Glomerular visceral epithelial cell (primary cell): ENCODE results near the gene SPTSSA.
"Not testable (repeated sequence)": the region's sequence is repeated elsewhere in the genome, so short reads cannot be mapped to it uniquely, and the experiment has no call there.

ENCODE experiments used
- DNase-seq: peaks from one replicate; pipeline ENCODE4 v3.0.0-alpha.2; 2016; ENCODE audit errors: extremely low spot score

The SPTSSA gene

GRCh38 chr14:34462132-34462893, at the start of gene SPTSSA:
Gene SPTSSA, minus strand, starts transcription at chr14:34462240. Its CDS starts 33 bp downstream, at chr14:34462207.
- DNase-seq = peak; percentile 93

GRCh38 chr14:34507884-34508283, 45.8 kb upstream of the SPTSSA start:
- DNase-seq = no peak

- DNase-seq = no peak
These were observed 45.4 kb upstream of the SPTSSA start for GRCh38 chr14:34507459-34507858.

GRCh38 chr14:34505124-34505491, 43.1 kb upstream of the SPTSSA start:
- not testable (repeated sequence) for DNase-seq

GRCh38 chr14:34504027-34504426, 42.0 kb upstream of the SPTSSA start:
- DNase-seq = not testable (repeated sequence)

GRCh38 chr14:34502545-34503225, 40.6 kb upstream of the SPTSSA start:
- no peak for DNase-seq

- no peak for DNase-seq
These were observed 40.0 kb upstream of the SPTSSA start for GRCh38 chr14:34502001-34502400.

GRCh38 chr14:34501004-34501580, 39.1 kb upstream of the SPTSSA start:
- DNase-seq = peak; percentile 89

- peak; percentile 24 for DNase-seq
These were observed 36.8 kb upstream of the SPTSSA start for GRCh38 chr14:34498684-34499412.

- DNase-seq = peak; percentile 83
These were observed 34.9 kb upstream of the SPTSSA start for GRCh38 chr14:34496679-34497513.

- no peak for DNase-seq
These were observed 34.1 kb upstream of the SPTSSA start for GRCh38 chr14:34496007-34496678.

- no peak for DNase-seq
These were observed 27.3 kb upstream of the SPTSSA start for GRCh38 chr14:34489324-34489723.

GRCh38 chr14:34488528-34488927, 26.5 kb upstream of the SPTSSA start:
- no peak for DNase-seq

- DNase-seq = no peak
These were observed 22.7 kb upstream of the SPTSSA start for GRCh38 chr14:34484726-34485125.

GRCh38 chr14:34482463-34482862, 20.4 kb upstream of the SPTSSA start:
- no peak for DNase-seq

GRCh38 chr14:34479694-34480093, 17.7 kb upstream of the SPTSSA start:
- DNase-seq = no peak

GRCh38 chr14:34478261-34478660, 16.2 kb upstream of the SPTSSA start:
- no peak for DNase-seq

GRCh38 chr14:34476036-34476435, 14.0 kb upstream of the SPTSSA start:
- DNase-seq = not testable (repeated sequence)

- no peak for DNase-seq
These were observed 13.1 kb upstream of the SPTSSA start for GRCh38 chr14:34475163-34475562.

- no peak for DNase-seq
These were observed 12.2 kb upstream of the SPTSSA start for GRCh38 chr14:34474187-34474679.
